ENCODE data around the gene DIS3L2. TPM values are rescaled to one million over a fixed set of nuclear protein-coding genes. Genes with fewer than 3 reads are reported as not detected.

The DIS3L2 gene
- total and polyA plus RNA-seq, 2 experiments from 2014 or later, result 9.3 to 15.6 TPM

GRCh38 chr2:232183279-232183678, 221.8 kb downstream of the DIS3L2 start:
- no peaks in the 10 kb centered on the region for H3K27me3 ChIP-seq (replicated peaks; ENCODE audit: insufficient read depth)
- H3K36me3 ChIP-seq (ENCODE audit: low read depth), result no peaks in the 10 kb centered on the region
- no peaks in the 10 kb centered on the region for H3K79me2 ChIP-seq (ENCODE audit: insufficient read depth)
- in situ Hi-C loops (cut with MboI), result no loop called here
- no peak for TF ChIP-seq EZH2phosphoT487 (IDR thresholded peaks at IDR 0.05; ENCODE audit: insufficient read depth, low read depth)
- no peak for TF ChIP-seq EZH2 (IDR thresholded peaks at IDR 0.05; ENCODE audit: insufficient read depth, poor library complexity, severe bottlenecking)
- no peak for DNase-seq
- H3K9me2 ChIP-seq (ENCODE audit: insufficient read depth), result no peaks in the 10 kb centered on the region
- no peaks in the 10 kb centered on the region for H4K20me1 ChIP-seq (ENCODE audit: insufficient read depth)
- H3K27ac ChIP-seq, result no peak overlapping the region
- no peak overlapping the region for H3K4me3 ChIP-seq
- no peaks in the 10 kb centered on the region for H3F3A ChIP-seq (ENCODE audit: insufficient read depth)
- WGBS, 2 experiments (ENCODE audit: low coverage in 1 of 2, low lambda C conversion rate in 2 of 2, missing lambda C conversion rate in 2 of 2), result 97 to 100% methylated on average over 2 of the region's 2 CpGs
- no peaks in the 10 kb centered on the region for H3K4me1 ChIP-seq (ENCODE audit: insufficient read depth)
- H2AFZ ChIP-seq, result no peak overlapping the region
- no peak overlapping the region for H3K9ac ChIP-seq
- no peaks in the 10 kb centered on the region for H3K9me3 ChIP-seq (ENCODE audit: low read depth)
- no peak overlapping the region for H3K4me2 ChIP-seq (ENCODE audit: unreplicated experiment)

- Histone ChIP-seq H3K4me3 (no peak overlapping the region), H3K27ac (no peak overlapping the region), H3K4me2 (ENCODE audit: unreplicated experiment) (no peak overlapping the region), H3K79me2 (ENCODE audit: insufficient read depth) (no peaks in the 10 kb centered on the region), H3K9me2 (ENCODE audit: insufficient read depth) (no peaks in the 10 kb centered on the region), H3K9ac (no peak overlapping the region), H4K20me1 (ENCODE audit: insufficient read depth) (no peaks in the 10 kb centered on the region), H3K36me3 (ENCODE audit: low read depth) (no peaks in the 10 kb centered on the region), H3K9me3 (ENCODE audit: low read depth) (no peaks in the 10 kb centered on the region), H3F3A (ENCODE audit: insufficient read depth) (no peaks in the 10 kb centered on the region), H3K27me3 (replicated peaks; ENCODE audit: insufficient read depth) (no peaks in the 10 kb centered on the region), H3K4me1 (ENCODE audit: insufficient read depth) (no peaks in the 10 kb centered on the region), H2AFZ (no peak overlapping the region)
- TF ChIP-seq EZH2 (IDR thresholded peaks at IDR 0.05; ENCODE audit: insufficient read depth, poor library complexity, severe bottlenecking) (no peak), EZH2phosphoT487 (IDR thresholded peaks at IDR 0.05; ENCODE audit: insufficient read depth, low read depth) (no peak)
- 94 to 97% methylated on average over 6 of the region's 6 CpGs for WGBS, 2 experiments (ENCODE audit: low coverage in 1 of 2, low lambda C conversion rate in 2 of 2, missing lambda C conversion rate in 2 of 2)
- DNase-seq, result no peak
- in situ Hi-C loops (cut with MboI), result no loop called here
Observed at GRCh38 chr2:232184346-232184745, 222.8 kb downstream of the DIS3L2 start.

- Histone ChIP-seq H3K4me1 (ENCODE audit: insufficient read depth) (no peaks in the 10 kb centered on the region), H3K9ac (no peak overlapping the region), H3K9me2 (ENCODE audit: insufficient read depth) (no peaks in the 10 kb centered on the region), H3K27me3 (replicated peaks; ENCODE audit: insufficient read depth) (no peaks in the 10 kb centered on the region), H3K36me3 (ENCODE audit: low read depth) (no peaks in the 10 kb centered on the region), H3K4me2 (ENCODE audit: unreplicated experiment) (no peak overlapping the region), H3K27ac (no peak overlapping the region), H4K20me1 (ENCODE audit: insufficient read depth) (no peaks in the 10 kb centered on the region), H2AFZ (no peak overlapping the region), H3F3A (ENCODE audit: insufficient read depth) (no peaks in the 10 kb centered on the region), H3K79me2 (ENCODE audit: insufficient read depth) (no peaks in the 10 kb centered on the region), H3K9me3 (ENCODE audit: low read depth) (no peaks in the 10 kb centered on the region), H3K4me3 (no peak overlapping the region)
- no peak for TF ChIP-seq EZH2phosphoT487 (IDR thresholded peaks at IDR 0.05; ENCODE audit: insufficient read depth, low read depth)
- TF ChIP-seq EZH2 (IDR thresholded peaks at IDR 0.05; ENCODE audit: insufficient read depth, poor library complexity, severe bottlenecking), result no peak
- in situ Hi-C loops (cut with MboI), result no loop called here
- WGBS, 2 experiments (ENCODE audit: low coverage in 1 of 2, low lambda C conversion rate in 2 of 2, missing lambda C conversion rate in 2 of 2), result 79 to 83% methylated on average over 2 of the region's 2 CpGs
- DNase-seq, result no peak
Observed at GRCh38 chr2:232190796-232191195, 229.3 kb downstream of the DIS3L2 start.

- Histone ChIP-seq H3K9me3 (ENCODE audit: low read depth) (no peaks in the 10 kb centered on the region), H3K27ac (no peak overlapping the region), H3K9me2 (ENCODE audit: insufficient read depth) (no peaks in the 10 kb centered on the region), H3K4me2 (ENCODE audit: unreplicated experiment) (no peak overlapping the region), H3K4me3 (no peak overlapping the region), H4K20me1 (ENCODE audit: insufficient read depth) (no peaks in the 10 kb centered on the region), H2AFZ (no peak overlapping the region), H3K9ac (no peak overlapping the region), H3F3A (ENCODE audit: insufficient read depth) (no peaks in the 10 kb centered on the region), H3K36me3 (ENCODE audit: low read depth) (no peaks in the 10 kb centered on the region), H3K27me3 (replicated peaks; ENCODE audit: insufficient read depth) (no peaks in the 10 kb centered on the region), H3K4me1 (ENCODE audit: insufficient read depth) (no peaks in the 10 kb centered on the region), H3K79me2 (ENCODE audit: insufficient read depth) (no peaks in the 10 kb centered on the region)
- whole genome bisulfite sequencing, 2 experiments (ENCODE audit: low coverage in 1 of 2, low lambda C conversion rate in 2 of 2, missing lambda C conversion rate in 2 of 2), result 94% methylated on average over 1 of the region's 1 CpG; no CpG with 5 or more reads in 1 of the 2 experiments
- no peak for DNase-seq
- no peak for TF ChIP-seq EZH2 (IDR thresholded peaks at IDR 0.05; ENCODE audit: insufficient read depth, poor library complexity, severe bottlenecking)
- TF ChIP-seq EZH2phosphoT487 (IDR thresholded peaks at IDR 0.05; ENCODE audit: insufficient read depth, low read depth), result no peak
- in situ Hi-C loops (cut with MboI), result no loop called here
Observed at GRCh38 chr2:232195487-232195886, 234.0 kb downstream of the DIS3L2 start.

GRCh38 chr2:232196802-232197201, 235.3 kb downstream of the DIS3L2 start:
- H3K27ac ChIP-seq, result no peak overlapping the region
- no peaks in the 10 kb centered on the region for H4K20me1 ChIP-seq (ENCODE audit: insufficient read depth)
- no peak overlapping the region for H3K4me3 ChIP-seq
- H3K79me2 ChIP-seq (ENCODE audit: insufficient read depth), result no peaks in the 10 kb centered on the region
- no peaks in the 10 kb centered on the region for H3K4me1 ChIP-seq (ENCODE audit: insufficient read depth)
- no peaks in the 10 kb centered on the region for H3K9me2 ChIP-seq (ENCODE audit: insufficient read depth)
- H3K4me2 ChIP-seq (ENCODE audit: unreplicated experiment), result no peak overlapping the region
- in situ Hi-C loops (cut with MboI), result no loop called here
- no peaks in the 10 kb centered on the region for H3F3A ChIP-seq (ENCODE audit: insufficient read depth)
- H3K9ac ChIP-seq, result no peak overlapping the region
- TF ChIP-seq EZH2 (IDR thresholded peaks at IDR 0.05; ENCODE audit: insufficient read depth, poor library complexity, severe bottlenecking), result no peak
- no peaks in the 10 kb centered on the region for H3K36me3 ChIP-seq (ENCODE audit: low read depth)
- no peak for DNase-seq
- no peaks in the 10 kb centered on the region for H3K27me3 ChIP-seq (replicated peaks; ENCODE audit: insufficient read depth)
- H2AFZ ChIP-seq, result no peak overlapping the region
- no peaks in the 10 kb centered on the region for H3K9me3 ChIP-seq (ENCODE audit: low read depth)
